Measurements from ENCODE around the gene WDR81. TPM values are rescaled to one million over a fixed set of nuclear protein-coding genes. Genes with fewer than 3 reads are reported as not detected.

The WDR81 gene
- total and polyA plus RNA-seq, 10 of the 15 experiments (the other 5 are each of a cell fraction or from before 2014, with no cell fraction given) = 0.13 to 22.4 (median 7.3) TPM; not detected in 1

DNA sequence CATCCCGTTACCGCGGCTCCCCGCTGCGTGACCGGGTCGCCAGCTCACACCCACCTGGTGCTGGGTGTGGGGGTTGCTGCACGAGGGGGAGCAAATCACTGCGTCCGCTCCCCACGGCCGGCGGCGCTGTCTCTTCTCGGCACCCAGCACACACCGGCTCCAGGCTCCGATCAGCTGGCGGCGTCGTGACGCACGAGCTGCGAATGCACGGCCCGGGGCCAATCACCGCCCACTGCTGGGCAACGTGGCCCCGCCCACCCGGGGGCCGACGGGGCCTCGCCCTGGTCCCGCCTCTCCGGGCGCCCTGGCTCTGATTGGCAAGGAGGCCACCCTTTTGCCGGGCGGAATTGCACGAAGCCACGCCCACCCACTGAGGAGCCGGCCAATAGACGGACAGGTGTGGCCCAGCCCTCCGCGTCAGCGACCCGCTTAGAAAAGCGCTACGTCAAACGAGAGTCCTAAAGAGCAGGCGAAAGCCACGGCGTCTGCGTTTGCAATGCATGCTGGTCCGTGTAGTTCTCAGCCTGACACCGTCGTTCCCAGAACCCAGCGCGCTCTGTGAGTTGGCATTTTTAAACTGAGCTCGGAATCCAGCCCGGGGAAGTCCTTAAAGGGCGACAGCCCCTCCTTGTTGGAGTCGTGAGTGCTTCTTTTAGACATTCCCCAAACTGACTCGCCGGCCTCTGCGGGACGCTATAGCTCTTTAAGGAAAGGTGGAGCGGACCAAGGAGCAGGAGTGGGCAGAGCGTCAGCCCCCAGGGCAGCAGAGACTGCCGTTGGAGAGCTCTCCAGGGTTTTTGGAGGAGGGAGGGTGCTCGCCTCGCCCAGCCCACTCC lies 8.2 kb upstream of the WDR81 start (continued):
- TF ChIP-seq, protein P1, sequence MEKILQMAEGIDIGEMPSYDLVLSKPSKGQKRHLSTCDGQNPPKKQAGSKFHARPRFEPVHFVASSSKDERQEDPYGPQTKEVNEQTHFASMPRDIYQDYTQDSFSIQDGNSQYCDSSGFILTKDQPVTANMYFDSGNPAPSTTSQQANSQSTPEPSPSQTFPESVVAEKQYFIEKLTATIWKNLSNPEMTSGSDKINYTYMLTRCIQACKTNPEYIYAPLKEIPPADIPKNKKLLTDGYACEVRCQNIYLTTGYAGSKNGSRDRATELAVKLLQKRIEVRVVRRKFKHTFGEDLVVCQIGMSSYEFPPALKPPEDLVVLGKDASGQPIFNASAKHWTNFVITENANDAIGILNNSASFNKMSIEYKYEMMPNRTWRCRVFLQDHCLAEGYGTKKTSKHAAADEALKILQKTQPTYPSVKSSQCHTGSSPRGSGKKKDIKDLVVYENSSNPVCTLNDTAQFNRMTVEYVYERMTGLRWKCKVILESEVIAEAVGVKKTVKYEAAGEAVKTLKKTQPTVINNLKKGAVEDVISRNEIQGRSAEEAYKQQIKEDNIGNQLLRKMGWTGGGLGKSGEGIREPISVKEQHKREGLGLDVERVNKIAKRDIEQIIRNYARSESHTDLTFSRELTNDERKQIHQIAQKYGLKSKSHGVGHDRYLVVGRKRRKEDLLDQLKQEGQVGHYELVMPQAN (conservative IDR thresholded peaks at IDR 0.05) = peak; percentile 99
- TF ChIP-seq SIX5 (IDR thresholded peaks at IDR 0.05; ENCODE audit: low read depth, low read length, severe bottlenecking) = peak; percentile 83
- TF ChIP-seq ATF7 (IDR thresholded peaks at IDR 0.05; ENCODE audit: low read depth) = peak; percentile 41; the same call in 1 of the 2 replicates
- peak; percentile 98 for TF ChIP-seq SP1 (IDR thresholded peaks at IDR 0.05; ENCODE audit: low read depth, low read length)
- TF ChIP-seq IKZF1 (conservative IDR thresholded peaks at IDR 0.05) = peak; percentile 67
- TF ChIP-seq ETV6 (conservative IDR thresholded peaks at IDR 0.05 in 1 of 2, IDR thresholded peaks at IDR 0.05 in 1 of 2; ENCODE audit: borderline replicate concordance in 1 of 2, low read depth in 1 of 2) = no peak
- TF ChIP-seq PAX8 (IDR thresholded peaks at IDR 0.05) = no peak
- TF ChIP-seq MEF2B (IDR thresholded peaks at IDR 0.05; ENCODE audit: partially characterized antibody, poor library complexity, severe bottlenecking) = no peak
- peak; percentile 95 for TF ChIP-seq ZNF207 (IDR thresholded peaks at IDR 0.05; ENCODE audit: borderline replicate concordance)
- no peak for TF ChIP-seq RAD21 (IDR thresholded peaks at IDR 0.05; ENCODE audit: insufficient read depth, low read depth, low read length)
- TF ChIP-seq, protein P2, sequence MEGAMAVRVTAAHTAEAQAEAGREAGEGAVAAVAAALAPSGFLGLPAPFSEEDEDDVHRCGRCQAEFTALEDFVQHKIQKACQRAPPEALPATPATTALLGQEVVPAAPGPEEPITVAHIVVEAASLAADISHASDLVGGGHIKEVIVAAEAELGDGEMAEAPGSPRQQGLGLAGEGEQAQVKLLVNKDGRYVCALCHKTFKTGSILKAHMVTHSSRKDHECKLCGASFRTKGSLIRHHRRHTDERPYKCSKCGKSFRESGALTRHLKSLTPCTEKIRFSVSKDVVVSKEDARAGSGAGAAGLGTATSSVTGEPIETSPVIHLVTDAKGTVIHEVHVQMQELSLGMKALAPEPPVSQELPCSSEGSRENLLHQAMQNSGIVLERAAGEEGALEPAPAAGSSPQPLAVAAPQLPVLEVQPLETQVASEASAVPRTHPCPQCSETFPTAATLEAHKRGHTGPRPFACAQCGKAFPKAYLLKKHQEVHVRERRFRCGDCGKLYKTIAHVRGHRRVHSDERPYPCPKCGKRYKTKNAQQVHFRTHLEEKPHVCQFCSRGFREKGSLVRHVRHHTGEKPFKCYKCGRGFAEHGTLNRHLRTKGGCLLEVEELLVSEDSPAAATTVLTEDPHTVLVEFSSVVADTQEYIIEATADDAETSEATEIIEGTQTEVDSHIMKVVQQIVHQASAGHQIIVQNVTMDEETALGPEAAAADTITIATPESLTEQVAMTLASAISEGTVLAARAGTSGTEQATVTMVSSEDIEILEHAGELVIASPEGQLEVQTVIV (IDR thresholded peaks at IDR 0.05; ENCODE audit: borderline replicate concordance, partially characterized antibody) = peak; percentile 16
- TF ChIP-seq, protein P3, sequence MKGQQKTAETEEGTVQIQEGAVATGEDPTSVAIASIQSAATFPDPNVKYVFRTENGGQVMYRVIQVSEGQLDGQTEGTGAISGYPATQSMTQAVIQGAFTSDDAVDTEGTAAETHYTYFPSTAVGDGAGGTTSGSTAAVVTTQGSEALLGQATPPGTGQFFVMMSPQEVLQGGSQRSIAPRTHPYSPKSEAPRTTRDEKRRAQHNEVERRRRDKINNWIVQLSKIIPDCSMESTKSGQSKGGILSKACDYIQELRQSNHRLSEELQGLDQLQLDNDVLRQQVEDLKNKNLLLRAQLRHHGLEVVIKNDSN (IDR thresholded peaks at IDR 0.05; ENCODE audit: borderline replicate concordance, extremely low read length, insufficient read depth, low read depth, low read length) = peak; percentile 64
- TF ChIP-seq, protein P4, sequence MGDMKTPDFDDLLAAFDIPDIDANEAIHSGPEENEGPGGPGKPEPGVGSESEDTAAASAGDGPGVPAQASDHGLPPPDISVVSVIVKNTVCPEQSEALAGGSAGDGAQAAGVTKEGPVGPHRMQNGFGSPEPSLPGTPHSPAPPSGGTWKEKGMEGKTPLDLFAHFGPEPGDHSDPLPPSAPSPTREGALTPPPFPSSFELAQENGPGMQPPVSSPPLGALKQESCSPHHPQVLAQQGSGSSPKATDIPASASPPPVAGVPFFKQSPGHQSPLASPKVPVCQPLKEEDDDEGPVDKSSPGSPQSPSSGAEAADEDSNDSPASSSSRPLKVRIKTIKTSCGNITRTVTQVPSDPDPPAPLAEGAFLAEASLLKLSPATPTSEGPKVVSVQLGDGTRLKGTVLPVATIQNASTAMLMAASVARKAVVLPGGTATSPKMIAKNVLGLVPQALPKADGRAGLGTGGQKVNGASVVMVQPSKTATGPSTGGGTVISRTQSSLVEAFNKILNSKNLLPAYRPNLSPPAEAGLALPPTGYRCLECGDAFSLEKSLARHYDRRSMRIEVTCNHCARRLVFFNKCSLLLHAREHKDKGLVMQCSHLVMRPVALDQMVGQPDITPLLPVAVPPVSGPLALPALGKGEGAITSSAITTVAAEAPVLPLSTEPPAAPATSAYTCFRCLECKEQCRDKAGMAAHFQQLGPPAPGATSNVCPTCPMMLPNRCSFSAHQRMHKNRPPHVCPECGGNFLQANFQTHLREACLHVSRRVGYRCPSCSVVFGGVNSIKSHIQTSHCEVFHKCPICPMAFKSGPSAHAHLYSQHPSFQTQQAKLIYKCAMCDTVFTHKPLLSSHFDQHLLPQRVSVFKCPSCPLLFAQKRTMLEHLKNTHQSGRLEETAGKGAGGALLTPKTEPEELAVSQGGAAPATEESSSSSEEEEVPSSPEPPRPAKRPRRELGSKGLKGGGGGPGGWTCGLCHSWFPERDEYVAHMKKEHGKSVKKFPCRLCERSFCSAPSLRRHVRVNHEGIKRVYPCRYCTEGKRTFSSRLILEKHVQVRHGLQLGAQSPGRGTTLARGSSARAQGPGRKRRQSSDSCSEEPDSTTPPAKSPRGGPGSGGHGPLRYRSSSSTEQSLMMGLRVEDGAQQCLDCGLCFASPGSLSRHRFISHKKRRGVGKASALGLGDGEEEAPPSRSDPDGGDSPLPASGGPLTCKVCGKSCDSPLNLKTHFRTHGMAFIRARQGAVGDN (IDR thresholded peaks at IDR 0.05) = no peak
- no peak for TF ChIP-seq RBBP5 (conservative IDR thresholded peaks at IDR 0.05)
- TF ChIP-seq CREB1 (IDR thresholded peaks at IDR 0.05; ENCODE audit: low read depth) = peak; percentile 98
- peak; percentile 17 to 39; a peak in 2 of 4 replicates for TF ChIP-seq SRF (IDR thresholded peaks at IDR 0.05; ENCODE audit: low read depth in 2 of 2, low read length in 2 of 2)
- TF ChIP-seq HCFC1 (IDR thresholded peaks at IDR 0.05; ENCODE audit: low read length) = peak; percentile 92
- peak; percentile 11; the same call in 1 of the 2 replicates for TF ChIP-seq SREBF1 (IDR thresholded peaks at IDR 0.05; ENCODE audit: low read length)

All from GM12878 (cell line).